Activated gamma-delta T cell treated with anti-CD3 and anti-CD28 coated beads, Interleukin-2, amount 50 U/mL, for 16 hours (primary cell): ENCODE measurements around the gene NOP58.
A peak's percentile ranks its signal among the peaks of the same experiment; 100 is the strongest.
"Not testable (repeated sequence)": the region's sequence is repeated elsewhere in the genome, so short reads cannot be mapped to it uniquely, and the experiment has no call there.

Experiments used
- DNase-seq: peaks from one replicate; pipeline ENCODE4 v3.0.0-alpha.2; 2020; ENCODE audit warnings: low read depth

NOP58 gene, protein sequence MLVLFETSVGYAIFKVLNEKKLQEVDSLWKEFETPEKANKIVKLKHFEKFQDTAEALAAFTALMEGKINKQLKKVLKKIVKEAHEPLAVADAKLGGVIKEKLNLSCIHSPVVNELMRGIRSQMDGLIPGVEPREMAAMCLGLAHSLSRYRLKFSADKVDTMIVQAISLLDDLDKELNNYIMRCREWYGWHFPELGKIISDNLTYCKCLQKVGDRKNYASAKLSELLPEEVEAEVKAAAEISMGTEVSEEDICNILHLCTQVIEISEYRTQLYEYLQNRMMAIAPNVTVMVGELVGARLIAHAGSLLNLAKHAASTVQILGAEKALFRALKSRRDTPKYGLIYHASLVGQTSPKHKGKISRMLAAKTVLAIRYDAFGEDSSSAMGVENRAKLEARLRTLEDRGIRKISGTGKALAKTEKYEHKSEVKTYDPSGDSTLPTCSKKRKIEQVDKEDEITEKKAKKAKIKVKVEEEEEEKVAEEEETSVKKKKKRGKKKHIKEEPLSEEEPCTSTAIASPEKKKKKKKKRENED

DNA sequence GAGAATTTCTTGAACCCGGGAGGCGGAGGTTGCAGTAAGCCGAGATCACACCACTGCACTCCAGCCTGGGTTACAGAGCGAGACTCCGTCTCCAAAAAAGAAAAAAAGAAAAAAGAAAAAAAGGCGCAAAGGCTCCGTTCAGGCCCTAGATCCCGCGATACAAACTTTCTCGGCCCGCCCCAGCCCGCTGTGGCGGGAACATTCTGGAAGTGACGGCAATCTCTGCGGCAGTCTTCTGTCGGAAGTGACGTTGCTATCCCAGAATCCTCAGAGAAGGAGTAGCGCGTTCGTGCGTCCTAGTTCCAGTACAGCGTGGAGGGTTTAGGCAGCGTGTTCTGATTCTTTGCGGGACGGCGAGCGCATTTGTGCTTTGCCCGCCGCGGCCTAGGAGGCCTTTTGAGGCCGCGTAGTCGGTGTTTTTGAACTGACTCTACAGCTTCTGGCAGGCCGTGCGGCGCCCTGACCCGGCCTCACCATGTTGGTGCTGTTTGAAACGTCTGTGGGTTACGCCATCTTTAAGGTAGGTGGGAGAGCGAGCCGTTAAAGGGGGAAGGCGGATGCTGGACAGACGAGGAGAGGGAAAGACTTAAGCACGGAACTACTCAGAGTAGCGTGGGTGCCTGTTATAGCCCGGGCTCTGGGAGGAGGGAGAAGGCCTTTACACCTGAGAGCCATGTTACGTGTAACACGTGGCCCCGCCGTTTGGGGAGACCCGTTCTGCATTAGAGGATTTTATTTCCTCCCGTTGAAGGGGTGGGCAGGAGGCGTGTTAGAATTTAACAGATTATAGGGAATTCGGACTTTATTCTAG lies at the start of gene NOP58:
Gene NOP58, plus strand, starts transcription at position 297 of the 811 bp plus-strand sequence. Its CDS starts 179 bp downstream, at position 476.
- DNase-seq, result peak; percentile 82

DNA sequence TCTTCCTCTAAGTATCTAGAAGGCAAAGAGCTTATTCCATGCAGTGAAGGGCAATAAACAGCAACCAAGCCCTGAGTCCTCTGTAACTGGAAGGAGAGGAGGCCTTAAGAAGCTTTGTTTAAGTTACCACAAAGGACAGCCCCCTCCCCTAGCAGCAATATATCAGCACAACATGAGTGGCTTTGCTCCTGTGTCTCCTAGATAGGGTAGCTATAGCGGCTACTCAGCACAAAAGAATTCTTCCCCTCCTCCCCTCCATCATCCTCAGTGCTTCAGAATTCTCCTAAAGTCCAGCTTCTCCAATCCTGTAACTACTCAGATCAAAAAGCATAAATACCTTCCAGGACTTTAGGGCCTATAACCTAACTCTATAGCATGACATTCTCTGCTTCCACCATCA lies 43.7 kb upstream of the NOP58 start:
- DNase-seq, result no peak

DNA sequence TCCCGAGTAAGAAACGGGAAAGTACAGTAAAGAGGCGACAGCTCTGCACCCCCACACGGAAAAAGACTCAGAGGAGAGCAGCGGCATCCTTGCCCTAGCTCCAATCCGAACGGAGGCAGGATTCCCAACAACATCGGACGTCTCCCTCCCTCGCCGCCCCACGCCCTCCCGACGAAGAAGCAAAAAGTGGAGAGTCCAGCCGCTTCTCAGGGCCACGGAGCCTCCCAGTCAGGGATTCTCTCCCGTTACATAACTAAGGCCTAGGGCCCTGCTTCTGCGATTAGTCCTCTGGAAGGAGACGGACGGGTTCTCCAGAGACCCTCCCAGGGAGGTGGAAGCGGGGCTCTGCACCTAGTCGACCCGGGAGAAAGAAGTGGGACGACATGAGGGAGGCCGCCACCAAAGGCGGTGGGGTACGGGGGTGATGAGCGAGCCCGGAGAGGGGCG lies 27.8 kb upstream of the NOP58 start:
- DNase-seq, result peak; percentile 1

DNA sequence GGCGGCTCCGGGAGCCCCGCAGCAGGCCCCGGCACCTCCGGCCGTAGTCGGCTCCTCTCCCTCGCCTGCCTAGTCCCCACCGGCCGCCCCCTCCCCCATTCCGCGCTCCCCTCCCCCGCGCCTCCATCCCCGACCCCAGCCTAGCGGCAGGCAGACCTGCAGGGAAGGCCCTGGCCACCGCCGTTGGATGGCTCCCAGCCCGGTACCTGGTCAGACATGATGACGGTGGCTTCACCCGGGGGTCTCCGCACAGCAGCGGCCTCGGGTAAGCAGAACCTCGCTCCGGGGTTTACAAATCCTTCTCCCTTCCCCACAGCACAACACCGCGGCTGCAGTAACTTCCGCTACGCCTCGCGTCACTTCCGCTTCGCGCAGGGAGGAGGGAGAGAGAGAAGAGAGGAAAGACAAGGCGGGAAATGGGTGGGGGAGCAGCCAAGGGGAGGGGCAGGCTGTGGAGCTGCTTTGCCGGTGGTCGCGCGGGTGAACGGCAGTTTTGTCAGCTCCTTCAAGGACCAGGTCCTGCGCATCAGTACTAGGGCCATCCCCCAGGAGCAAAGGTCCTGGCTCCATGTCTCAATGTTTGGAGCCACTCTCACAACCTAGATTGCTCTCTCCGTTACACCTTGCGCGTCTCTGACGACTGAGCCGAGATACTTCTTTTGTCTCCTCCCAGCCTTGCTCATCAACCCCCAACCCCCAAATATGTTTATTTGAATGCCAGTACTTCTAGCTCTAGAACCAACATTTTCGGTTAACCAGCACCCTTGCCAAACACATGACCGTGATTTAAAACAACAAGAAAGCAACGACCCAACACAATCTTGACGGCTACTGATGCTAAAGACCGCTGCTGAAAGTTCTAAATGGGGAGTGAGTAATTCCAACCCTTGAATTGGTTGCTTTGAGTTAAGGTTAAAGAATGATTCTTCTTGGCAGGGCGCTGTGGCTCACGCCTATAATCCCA lies 27.0 kb upstream of the NOP58 start, which contains the start of gene SUMO1:
Gene SUMO1, minus strand, starts transcription at position 364 of the 964 bp plus-strand sequence. Its CDS starts 146 bp downstream, at position 218.
- peak; percentile 87 for DNase-seq

DNA sequence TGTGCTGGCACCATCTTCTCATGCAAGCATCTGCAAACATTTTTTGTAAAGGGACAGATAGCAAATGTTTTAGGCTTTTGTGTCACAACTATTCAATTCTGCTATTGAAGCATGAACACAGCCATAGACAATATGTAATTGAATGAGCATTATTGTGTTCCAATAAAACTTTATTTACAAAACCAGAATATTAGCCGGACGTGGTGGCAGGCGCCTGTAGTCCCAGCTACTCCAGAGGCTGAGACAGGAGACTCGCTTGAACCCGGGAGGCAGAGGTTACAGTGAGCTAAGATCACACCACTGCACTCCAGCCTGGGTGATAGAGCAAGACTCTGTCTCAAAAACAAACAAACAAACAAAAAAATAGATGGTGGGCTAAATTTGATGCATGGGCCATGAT lies 17.9 kb upstream of the NOP58 start:
- not testable (repeated sequence) for DNase-seq

DNA sequence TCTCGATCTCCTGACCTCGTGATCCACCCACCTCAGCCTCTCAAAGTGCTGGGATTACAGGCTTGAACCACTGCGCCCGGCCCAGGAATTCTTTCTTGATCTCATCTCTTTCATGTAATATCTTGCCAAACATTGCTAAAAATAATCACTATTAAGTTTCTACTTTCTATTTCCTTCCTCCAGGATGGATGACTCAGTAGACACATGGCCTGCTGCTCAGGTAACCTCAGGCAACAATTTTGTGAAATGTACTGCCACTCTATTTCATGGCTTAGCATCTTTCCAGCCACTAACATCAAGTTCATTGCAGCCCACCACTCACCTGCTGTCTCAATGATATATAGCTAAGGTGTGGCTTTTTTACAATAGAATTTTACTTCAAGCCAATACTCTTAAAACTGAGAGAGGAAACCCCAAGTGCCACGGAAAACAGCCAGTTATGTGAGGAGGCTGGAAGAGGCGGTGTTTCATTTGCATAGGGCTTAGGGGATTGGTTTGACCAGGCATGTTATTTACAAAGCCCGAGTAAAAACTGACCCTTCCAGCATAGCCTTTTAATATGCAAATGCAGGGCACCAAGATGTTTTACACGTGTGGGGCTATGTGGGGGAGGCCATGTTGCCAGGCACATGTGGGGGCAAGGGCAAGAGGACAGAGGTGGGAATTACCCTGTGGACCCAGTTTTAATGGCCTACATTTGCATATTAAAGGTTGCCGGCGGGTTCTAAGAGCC lies 15.9 kb upstream of the NOP58 start:
- no peak for DNase-seq

DNA sequence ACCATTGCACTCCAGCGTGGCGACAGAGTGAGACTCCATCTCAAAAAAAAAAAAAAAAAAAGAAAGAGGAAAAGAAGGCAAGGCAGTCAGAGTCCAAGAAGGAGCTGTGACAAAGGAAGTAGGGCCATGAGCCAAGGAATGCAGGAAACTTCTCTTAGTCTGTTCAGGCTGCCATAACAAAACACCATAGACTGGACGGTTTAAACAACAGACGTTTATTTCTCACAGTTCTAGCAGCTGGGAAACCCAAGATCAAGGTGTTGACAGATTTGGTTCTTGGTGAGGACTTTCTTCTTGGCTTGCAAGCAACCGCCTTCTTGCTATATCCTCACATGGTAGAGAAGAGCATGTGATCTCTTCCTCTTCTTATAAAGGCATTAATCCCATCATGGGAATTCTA lies 14.1 kb upstream of the NOP58 start:
- no peak for DNase-seq

DNA sequence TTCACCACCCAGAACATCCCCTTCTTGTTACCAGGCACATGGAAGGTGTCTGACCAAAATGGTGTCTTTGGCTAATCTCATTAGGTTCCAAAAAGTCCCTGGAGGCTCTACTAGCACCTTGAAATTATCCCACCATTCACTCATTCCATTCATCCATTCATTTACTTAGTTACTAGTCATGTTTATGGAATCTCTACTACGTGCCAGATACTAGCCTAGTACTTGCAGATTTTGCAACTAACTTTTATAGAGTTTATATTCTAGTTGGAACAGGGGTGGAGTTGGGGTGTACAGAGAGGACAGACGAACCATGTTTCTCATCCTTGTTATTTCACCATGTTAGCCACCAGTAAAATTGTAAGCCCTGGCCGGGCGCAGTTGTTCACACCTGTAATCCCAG lies 4.0 kb upstream of the NOP58 start:
- DNase-seq, result no peak

DNA sequence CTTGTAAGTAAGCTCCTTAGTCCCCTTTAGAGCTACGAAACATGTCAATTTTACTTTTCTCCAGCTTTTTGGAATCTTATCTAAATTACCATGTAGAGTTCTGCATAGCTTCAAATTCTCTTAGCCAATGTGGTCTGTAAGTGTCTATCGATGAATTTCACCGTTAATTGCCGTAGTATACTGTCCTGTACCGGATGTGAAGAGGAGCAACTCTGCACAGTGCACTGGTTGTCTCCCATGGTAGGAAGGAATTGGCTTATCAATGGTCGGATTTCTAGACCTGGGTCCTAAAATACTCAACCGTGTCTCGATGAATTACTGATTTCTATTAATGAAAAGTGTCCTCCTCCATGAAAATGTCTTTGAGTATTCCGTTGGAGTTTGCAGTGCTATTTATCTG lies 1.9 kb downstream of the NOP58 start:
- DNase-seq, result no peak

DNA sequence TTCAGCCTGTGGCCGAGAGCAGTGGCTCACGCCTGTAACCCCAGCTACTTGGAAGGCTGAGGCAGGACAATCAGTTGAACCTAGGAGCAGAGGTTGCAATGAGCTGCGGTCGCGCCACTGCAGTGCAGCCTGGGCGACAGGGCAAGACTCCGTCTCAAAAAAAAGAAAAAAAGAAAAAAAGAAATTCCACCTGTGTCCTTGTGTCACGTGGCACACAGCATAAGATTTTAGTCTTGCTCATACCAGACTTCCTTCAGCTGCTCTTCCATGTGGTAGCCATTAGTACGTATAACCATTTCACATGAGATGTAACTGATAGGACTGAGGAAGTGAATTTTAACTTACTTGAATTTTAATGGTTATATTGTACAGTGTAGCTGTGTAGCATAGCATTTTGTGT lies 4.0 kb downstream of the NOP58 start:
- no peak for DNase-seq

DNA sequence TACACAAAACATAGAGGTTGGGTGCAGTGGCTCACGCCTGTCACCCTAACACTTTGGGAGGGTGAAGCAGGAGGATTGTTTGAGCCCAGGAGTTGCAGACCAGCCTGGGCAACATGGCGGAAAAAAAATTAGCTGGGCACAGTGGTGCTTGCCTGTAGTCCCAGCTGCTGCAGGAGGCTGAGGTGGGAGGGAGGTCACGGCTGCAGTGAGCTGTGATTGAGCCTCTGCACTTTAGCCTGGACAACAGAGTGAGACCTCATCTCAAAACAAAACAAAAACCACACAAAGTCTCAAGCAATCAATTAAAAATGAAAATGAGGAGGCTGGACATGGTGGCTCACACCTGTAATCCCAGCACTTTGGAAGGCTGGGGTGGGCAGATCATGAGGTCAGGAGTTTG lies 4.9 kb downstream of the NOP58 start:
- no peak for DNase-seq

DNA sequence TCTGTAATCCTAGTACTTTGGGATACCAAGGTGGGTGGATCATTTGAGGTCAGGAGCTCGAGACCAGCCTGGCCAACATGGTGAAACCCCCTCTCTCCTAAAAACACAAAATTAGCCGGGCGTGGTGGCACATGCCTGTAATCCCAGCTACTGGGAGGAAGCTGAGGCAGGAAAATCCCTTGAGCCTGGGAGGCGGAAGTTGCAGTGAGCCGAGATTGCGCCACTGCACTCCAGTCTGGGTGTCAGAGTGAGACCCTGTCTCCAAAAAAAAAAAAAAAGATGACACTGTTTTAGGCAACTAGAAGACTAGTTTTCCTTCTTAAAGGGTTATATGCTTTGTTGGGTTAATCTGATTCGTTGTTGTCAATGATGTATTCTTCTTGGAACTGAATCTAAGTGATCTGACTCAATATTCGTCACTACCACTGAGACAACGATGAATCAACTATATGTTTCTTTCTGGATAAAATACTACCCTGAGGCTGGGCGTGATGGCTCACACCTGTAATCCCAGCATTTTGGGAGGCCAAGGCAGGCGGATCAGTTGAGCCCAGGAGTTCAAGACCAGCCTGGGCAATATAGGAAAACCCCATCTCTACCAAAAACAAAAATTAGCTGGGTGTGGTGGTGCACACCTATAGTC lies 10.6 kb downstream of the NOP58 start:
- DNase-seq, result not testable (repeated sequence)

DNA sequence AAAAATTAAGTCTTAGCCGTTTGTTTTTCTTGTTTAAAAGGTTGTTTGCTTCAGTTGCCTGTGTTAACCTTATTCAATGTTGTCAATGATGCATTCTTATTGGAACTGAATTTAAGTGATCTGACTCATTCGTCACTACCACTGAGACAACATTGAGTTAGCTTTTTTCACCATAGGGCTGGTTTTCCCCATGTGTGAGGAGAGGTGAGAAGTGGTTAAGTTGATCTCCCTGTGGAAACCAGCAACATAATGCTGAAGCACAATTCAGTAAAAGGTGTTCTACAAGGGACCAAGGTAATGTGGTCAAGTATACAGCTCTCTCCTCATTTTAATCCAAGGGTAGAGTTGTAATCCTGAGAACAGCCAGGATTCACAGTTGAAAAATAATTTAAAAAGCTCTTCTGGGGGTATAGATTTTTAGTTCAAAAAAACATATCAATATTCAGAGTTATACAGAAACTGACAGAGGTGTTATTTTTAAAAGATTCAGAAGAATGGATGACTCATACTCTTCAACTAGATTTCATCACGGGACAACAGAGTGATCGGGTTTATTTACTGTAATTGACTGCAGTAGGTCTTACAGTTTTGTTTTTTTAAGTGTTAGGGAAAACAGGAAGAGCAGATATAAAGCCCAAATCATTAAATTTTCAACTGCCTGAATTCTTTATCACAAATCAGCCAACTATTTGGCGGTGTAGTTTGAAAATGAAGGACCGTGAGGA lies 12.6 kb downstream of the NOP58 start:
- DNase-seq, result no peak

DNA sequence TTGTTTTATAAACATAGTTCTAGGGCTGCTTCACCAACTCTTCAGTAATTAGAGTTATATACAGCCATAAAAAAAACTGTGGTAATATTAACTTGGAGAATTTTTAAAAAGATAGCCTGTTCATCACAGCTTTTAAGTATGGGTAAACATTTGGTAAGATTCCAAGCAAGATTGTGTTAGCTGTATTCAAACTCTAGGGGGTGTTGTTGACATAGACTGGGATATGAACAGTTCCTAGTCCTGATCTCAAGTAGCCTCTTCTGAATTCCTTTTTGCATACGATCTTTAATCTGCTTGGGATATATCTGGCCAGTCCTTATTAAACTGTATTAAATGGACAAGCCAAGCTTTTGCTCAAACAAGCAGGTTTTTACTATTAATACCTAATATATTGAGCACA lies 13.4 kb downstream of the NOP58 start:
- no peak for DNase-seq

DNA sequence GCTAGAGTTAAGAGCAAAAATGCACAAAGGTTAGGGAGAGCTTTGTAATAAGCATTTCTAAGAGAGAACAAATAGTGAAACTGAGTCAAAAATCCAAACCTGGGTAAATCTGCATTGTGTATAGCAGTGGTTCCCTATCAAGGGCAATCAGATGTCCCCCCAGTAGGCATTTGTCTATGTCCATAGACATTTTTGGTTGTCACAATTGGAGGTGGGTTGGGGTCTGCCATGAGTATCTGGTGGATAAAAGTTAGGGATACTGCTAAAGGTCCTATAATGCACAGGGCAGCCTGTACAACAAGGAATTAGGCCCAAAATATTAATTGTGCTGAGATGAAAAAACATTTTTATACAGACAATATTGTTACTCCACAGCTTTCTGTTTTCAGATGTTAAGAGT lies 21.0 kb downstream of the NOP58 start:
- DNase-seq, result no peak

DNA sequence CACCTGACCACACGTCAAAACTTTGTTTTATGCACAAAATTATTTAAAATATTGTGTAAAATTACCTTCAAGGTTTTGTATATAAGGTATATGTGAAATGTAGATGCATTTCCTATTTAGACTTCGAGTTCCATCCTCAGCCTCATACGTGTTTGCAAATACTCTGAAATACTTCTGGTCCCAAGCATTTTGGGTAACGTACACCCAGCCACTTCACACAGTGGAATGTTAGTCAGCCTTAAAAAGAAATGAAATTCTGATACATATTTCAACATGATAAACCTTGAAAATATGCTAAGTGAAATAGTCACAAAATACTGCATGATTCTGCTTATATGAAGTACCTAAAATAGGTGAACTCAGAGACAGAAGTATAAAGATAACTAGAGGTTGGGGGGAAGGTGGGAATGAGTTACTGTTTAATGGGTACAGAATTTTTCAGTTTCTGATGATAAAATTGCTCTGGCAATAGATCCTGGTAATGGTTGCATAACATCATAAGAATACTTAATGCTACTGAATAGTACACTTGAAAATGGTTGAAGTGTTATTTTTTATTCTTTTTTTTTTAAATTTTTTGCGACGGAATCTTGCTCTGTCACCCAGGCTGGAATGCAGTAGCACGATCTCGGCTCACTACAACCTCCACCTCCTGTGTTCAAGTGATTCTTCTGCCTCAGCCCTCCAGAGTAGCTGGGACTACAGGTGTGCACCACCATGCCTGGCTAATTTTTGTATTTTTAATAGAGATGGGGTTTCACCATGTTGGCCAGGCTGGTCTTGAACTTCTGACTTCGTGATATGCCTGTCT lies 24.0 kb downstream of the NOP58 start:
- no peak for DNase-seq

DNA sequence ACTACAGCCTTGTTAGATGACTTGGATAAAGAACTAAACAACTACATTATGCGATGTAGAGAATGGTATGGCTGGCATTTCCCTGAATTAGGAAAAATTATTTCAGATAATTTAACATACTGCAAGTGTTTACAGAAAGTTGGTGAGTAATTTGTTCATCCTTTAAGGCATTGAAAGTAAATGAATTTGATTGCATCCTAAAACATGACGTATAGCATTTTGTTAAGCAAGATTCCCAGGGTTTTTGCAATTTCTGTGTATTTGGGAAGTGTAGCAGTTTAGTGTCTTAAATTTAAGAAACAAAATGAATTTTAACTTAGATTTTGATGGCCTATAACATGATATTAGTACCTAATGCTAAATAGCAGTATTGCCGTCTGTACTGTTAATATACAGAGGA lies 24.8 kb downstream of the NOP58 start:
- no peak for DNase-seq

DNA sequence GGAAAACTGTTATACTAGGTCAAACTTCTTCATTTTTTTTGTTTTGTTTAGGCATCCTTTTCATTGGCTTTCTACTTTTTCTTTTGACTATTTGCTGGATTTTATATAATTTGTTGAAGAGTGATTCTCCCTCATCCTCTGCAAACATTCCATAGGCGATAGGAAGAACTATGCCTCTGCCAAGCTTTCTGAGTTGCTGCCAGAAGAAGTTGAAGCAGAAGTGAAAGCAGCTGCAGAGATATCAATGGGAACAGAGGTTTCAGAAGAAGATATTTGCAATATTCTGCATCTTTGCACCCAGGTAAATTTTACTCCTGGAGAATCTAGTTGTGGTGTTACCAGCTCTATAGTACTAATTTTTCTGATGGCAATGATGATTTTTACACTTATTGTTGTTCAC lies 25.4 kb downstream of the NOP58 start:
- no peak for DNase-seq

DNA sequence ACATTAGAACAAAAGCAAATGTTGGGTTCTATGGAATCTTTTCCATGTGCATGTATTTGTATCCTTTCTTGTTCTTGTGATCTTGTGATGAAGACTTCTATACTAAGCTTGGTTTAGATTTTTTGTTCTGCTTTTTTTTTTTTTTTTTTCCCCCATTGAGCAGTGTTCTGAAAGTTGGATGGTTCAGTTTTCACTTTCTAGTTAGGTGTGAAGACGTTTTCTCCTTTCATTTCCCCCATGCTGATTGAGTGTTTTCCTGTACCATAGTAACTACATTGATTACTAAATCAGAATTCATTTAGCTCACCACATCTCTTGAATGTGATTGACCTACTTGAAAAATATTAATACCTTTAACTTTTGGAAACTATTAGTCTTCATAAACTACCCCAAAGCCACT lies 34.1 kb downstream of the NOP58 start:
- DNase-seq, result no peak
